ENCODE results near the gene AGAP1. TPM values are rescaled to one million over a fixed set of nuclear protein-coding genes. Genes with fewer than 3 reads are reported as not detected.

Gene AGAP1
- total RNA-seq, 1 donor from 2014 or later = 44.7 TPM

DNA sequence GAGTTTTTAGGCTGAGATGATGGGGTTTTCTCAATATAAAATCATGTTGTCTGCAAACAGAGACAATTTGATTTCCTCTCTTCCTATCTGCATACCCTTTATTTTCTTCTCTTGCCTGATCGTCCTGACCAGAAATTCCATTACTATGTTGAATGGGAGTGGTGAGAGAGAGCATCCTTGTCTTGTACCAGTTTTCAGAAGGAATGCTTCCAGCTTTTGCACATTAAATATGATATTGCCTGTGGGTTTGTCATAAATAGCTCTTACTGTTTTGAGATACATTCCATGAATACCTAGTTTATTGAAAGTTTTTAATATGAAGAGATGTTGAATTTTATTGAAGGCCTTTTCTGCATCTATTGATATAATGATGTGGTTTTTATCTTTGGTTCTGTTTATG lies 492.5 kb downstream of the AGAP1 start:
- DNase-seq (ENCODE audit: low spot score) = no peak

DNA sequence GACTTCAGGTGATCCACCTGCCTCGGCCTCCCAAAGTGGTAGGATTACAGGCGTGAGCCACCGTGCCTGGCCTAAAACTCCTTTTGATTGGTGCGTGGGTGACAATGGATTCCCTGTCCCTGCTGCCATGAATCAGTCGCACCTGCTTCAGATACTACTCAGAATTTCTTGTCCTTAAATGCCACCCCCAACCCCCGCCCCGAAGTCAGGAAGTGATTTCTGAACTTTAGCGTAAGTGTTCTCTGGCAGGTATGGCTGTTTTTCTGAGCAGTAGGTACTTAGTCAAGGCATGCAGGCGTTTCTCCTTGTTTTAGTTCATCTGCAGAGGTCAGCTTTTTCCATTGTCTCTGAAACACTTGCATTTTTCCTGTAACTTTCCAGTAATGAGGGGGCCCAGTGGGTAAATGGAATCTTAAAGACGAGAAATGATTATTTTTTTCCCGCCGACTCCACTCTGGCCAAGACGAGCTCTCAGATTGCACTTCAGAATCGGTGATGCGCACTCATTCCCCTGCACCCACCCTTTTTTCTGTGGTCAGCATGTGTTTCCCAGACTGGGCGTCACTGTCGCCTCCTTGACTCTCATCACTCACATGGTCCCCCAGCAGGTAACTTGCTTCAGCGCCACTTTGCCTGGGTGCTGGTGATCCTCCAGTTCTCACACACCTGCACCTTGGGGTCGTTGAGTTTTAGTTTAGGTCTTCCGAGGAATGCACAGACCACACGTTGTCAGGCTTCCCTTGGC lies 494.6 kb downstream of the AGAP1 start:
- DNase-seq (ENCODE audit: low spot score) = no peak

DNA sequence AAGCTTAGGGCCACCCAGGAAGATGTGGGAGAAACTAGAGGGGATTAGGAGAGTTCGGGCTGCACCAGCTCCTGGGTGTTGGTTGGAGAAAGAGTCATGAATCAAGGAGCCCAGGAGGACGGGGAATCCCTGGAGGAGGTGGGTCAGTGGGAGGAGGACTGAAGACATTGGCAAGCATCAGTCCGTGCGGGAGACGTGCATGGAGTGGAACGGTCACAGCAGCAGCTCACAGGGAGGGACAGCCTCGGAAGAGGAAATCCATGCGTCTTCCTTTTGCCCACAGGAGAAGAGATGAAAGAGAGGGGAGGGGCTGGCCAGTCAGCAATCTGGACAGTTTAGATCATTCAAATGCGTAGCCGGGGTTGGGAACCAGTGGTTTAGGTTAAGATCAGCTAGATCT lies 495.7 kb downstream of the AGAP1 start:
- DNase-seq (ENCODE audit: low spot score) = no peak

DNA sequence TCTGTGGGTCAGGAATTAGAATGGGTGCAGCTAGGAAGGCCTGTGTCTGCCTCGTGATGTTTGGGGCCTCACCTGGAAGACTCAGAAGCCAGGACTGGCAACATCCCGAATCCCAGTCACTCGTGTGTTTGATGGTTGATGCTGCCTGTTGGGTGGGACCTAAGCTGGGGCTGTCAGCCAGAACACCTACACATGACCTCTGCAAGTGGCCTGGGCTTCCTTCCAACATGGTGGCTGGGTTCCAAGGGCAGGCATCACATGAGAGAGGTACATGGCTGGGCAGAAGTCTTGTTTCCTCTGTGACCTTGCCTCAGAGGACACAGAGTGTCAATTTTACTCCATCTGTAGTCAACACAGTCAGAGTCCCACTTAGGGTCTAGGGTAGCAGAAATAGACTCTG lies 496.5 kb downstream of the AGAP1 start:
- DNase-seq (ENCODE audit: low spot score) = no peak

DNA sequence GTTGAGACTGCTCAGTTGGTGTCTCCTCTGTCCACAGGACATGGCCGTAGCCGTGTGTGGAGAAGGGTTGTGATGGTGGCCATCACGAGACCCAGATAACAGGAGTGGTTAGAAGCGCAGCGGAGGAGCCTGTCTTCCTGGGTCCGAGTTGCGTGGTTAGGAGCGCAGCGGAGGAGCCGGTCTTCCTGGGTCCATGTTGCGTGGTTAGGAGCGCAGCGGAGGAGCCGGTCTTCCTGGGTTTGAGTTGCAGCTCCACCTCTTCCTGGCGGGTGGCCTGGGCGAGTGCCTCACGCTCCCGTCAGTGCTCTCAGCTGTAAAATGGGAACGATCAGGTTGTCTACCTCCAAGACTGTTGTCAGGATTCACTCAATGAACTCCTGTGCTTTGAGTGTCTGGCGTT lies 498.2 kb downstream of the AGAP1 start:
- no peak for DNase-seq (ENCODE audit: low spot score)

DNA sequence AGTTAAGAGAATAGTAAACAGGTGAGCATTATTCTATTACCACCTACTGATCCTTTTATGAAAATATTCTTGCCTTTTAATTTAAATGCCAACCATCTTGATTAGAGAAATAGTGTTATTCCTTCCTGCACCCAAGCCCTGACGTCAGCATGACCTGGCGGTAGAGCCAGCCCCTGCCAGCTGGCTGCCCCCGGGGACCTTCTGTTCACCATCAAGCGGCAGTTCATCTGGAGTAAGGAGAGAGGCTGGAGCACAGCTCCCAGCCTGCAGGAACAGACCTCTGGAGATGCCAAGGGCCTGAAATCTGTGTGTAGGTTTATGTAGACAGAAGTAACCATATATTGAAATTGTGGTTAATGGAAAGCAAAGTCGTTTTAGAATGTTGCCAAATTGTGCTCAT lies 502.6 kb downstream of the AGAP1 start:
- no peak for DNase-seq (ENCODE audit: low spot score)

DNA sequence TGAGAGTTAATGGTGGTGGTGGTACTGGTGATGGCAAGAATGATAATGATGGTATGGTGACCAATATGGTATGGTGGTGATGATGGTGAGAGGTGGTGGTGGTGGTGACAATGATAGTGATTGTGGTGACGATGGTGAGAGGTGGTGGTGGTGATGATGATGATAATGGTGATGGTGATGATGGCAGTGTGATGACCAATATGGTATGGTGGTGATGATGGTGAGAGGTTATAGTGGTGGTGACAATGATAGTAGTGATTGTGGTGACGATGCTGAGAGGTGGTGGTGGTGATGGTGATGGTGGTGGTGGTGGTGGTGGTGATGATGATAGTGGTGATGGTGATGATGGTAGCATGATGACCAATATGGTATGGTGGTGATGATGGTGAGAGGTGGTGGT lies 505.2 kb downstream of the AGAP1 start:
- DNase-seq (ENCODE audit: low spot score) = no peak

DNA sequence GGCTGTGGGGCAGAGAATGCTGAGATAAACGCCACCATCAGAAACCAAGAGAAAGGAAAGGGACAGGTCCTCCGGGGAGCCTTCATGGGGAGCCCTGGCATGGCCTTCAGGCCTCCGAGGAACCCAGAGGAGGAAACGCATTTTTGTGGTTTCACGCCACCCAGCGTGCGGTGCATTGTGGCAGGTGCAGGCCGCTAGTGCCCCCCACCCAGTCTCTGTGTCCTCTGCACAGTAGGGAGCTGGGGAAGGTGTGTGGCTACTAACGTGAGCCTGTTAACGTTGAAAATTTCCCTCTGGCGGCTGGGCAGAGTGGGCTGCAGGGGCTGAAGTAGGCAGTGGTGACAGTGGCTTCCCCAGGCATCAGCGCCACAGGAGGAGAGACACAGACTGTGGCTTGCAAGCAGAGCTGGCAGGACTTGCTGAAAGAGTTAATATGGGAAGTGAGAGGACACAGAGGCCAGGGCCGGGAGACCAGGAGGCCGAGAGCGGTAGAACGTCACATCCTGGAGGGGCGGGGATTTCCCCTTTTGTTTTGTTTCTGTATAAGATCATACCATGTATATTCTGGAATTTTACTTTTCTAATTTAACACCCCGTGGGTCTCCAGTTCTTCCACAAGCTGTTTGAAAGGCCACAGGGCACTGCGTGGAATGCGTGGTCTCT lies 507.5 kb downstream of the AGAP1 start:
- no peak for DNase-seq (ENCODE audit: low spot score)

DNA sequence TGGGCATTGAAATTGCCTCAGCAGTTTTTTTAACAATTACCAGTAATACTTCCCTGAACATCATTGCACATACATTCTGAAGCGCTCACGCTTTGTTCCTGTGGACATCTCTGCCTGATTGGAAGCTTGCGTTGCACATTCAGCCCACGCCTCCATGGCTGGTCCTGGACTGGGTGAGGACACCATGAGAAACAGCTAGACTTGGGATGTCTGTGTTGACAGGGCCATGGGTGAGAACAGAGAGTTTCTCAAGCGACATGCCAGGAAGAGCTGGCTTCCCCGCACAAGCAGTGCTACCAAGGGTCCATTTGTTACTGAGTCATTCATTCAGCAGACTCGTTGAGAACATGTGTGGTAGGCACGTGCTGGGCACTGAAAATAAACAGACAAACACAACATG lies 508.0 kb downstream of the AGAP1 start:
- DNase-seq (ENCODE audit: low spot score) = no peak

DNA sequence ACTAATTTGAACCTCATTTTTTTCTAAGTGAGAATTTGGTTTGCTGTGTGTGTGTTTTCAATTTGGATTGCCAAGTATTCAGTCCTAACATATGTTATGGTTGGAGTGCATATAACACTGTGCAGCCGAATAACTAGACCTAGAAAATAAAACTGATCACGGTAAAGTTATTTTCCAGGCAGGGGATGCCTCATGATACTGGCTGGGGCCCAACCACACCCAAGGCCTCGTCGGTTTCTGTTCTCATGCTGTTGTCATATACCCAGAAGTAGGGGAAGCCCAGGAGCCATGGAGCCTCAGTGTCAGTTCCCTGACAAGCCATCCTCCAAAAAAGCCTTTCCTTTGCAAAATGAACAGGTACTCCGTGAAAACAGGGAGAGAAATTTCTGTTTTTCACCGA lies 514.2 kb downstream of the AGAP1 start:
- no peak for DNase-seq (ENCODE audit: low spot score)

DNA sequence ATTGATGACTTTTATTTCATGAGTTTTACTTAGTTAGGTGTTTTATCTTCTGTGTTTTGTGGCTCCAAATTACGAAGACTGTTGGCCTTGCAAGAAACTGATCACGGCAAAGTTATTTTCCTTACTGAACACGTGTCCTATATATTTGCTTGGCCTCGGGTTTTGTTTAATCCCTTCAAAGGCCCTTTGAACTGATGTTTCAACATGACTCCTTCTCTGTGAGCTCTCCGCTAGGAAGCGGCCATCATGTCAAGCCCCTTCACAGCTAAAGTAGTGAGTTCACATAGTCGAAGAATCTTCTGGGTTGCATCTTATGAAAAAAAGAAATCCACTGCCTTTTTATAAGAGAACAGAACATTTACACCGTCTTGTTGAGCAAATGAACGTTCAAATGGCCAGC lies 515.0 kb downstream of the AGAP1 start:
- no peak for DNase-seq (ENCODE audit: low spot score)

DNA sequence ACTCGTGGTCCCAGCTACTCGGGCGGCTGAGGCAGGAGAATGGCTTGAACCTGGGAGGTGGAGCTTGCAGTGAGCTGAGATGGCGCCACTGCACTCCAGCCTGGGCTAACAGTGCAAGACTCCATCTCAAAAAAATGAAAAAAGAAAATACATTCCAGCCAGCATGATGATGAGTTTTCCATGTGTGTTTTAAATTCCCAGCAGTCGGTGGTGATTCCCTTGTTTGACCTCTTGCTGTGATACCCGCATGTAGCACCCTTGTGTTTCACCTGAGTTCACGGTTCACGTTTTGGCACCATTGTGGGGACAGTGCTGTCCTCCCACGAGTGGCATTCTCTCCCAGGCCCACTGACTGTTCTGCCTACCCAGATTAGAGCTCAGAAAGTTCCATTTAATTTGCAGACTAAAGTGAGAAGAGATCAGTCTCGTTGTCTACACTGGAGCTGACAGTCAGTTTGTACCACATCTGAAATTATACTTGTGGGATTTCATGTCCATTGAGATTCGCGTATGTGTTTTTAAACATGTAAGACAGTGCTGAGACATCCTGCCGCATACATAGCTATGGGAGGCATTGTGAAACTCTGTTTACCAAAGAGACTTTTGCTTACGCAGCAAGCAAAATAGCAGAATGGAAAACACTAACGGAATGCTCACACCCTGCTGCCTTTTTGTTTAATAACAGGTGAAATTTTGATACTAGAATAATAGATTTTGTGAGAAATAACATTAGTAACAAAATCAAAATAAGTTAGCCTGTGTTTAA lies 517.3 kb downstream of the AGAP1 start:
- DNase-seq (ENCODE audit: low spot score) = no peak

DNA sequence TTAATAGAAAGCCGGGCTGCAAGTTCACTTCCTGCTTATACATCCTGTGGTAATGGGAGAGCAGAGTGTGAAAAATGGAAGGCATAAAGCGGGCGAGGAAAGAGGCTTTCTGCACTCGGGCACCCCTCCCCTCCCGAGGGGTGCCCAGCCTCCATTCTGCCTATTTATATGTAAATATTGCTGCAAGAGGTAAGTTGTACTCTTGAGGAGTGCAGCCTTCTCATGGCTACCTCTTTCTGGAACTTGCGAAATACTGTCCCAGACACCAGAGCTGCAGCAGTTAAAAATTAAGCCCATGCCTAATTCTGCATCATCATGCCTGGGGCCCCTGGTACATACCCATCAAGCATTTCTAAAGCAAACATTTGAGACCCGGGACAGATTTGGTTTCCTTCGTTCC lies 518.3 kb downstream of the AGAP1 start:
- no peak for DNase-seq (ENCODE audit: low spot score)

DNA sequence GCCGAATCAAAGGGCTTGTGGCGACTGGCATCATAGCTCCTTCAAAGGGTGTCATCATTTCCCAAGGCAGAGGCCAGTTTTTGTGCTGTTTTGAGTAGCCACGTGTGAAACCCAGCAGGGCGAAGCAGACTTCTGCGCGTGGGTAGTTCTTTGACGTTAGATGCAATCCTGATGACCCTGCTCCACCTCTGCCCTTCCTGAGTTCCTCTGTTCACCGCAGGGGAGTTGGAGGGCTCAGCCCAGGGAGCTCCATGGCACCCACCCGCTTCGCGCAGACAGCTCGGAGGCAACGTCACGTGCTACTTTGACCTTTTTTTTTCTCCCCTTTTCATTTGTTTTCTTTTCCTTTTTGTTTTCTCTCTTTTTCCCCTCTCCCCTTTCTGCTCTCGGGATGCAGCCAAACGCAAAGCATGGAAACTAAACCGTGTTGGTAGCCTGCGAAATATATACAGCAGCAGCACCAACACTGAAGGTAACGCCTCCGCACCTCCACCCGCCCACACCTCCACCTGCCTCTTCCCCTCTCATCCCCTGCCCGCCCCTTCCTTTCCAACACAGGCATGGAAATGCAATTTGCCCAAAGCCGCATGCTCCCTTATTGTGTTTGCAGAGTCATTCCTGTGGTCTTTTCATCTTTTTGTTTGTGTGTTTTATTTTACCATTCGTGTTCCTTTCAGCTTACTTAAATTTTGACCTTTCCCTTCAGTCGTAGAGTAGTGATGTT lies 520.7 kb downstream of the AGAP1 start:
- no peak for DNase-seq (ENCODE audit: low spot score)

DNA sequence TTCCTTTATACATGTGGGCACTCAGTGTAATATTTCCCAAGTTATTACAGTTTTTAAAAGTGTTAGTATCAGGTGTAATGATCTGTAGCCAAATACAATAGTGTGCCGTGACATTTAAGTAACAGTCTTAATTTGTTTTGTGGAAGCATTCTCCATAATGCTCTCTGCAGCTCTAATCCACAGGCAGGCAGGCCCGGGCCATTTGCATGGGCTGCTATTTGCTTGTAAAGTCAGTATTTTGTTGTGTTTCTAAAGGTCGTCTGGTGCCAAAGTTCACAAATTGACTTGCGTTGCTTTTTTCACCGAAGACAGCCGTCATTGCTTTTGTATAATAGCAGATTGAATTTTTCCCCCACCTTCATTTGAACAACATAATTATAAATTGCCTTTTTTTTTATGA lies 521.3 kb downstream of the AGAP1 start:
- DNase-seq (ENCODE audit: low spot score) = no peak

DNA sequence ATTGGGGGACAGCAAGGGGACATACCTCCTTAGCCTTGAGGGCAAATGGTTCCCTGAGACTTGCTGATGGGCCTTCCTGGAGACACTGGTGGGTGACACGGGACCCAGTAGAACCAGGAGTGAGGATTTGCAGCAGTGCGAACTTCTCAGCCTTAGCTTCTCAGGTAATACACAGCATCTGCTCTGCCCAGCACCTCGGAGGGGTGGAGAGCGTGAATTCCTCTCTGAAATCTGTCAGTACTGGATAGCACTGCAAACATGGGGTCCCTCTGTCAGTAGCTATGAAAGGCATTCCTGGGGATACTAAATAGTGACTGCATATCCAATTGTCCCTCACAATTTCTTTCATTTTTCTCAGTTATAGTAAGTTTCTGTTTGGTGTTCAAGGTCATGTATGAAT lies 522.7 kb downstream of the AGAP1 start:
- no peak for DNase-seq (ENCODE audit: low spot score)

DNA sequence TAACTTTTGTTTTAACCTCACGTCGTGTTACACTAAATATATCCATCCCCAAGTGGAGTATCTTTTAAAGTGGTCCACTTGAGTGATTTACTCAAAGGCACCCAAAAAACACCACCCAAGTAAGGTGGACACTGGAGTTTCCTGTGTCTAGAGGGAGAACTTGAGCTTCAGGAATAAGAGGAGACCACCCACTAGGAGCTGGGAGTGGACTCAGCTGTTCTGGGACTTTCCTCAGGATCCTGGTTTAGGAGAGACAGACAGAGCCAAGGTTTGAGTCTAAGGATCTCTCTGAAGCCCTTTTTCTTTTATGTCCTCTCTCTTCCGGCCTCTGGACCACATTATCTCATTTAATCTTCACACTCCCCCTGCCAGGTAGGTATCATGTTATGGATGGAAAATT lies 523.6 kb downstream of the AGAP1 start:
- DNase-seq (ENCODE audit: low spot score) = no peak

DNA sequence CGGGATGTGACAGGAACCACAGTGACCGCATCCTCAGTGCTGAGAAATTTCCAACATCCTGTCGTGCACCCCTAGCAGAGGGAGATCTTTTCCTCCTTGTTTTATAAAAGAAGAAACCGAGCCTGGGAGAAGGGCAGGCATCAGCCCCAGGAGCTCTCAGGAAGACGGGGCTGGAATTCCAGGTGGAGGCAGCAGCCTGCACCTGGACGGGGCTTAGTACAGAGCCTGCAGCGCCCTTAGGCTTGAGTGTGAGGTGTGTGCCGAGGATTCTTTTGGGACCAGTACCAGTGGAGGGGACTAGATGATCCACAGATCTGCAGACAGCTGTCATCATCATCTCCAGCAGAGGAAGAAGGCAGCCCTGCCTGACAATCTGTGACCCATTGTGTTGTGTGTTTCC lies 525.6 kb downstream of the AGAP1 start:
- DNase-seq (ENCODE audit: low spot score) = no peak

DNA sequence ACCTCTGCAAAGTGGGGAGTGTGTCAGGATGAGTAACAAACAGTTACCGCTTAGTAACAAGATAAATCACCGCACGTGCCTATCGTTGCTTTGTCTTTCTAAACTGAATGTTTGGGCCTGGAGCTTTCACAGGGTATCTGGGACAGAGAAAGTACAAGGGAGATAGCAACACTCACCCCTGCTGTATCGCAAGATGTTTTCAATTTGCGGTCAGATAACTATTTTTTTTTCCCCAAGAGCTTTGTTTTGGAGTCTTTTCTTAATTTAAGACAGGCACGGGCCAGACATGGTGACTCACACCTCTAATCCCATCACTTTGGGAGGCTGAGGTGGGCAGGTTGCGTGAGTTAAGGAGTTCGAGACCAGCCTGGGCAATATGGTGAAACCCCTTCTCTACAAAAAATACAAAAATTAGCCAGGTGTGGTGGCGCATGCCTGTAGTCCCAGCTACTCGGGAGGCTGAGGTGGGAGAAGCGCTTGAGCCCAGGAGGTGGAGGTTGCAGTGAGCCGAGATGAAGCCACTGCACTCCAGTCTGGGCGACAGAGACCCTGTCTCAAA lies 527.7 kb downstream of the AGAP1 start:
- no peak for DNase-seq (ENCODE audit: low spot score)

DNA sequence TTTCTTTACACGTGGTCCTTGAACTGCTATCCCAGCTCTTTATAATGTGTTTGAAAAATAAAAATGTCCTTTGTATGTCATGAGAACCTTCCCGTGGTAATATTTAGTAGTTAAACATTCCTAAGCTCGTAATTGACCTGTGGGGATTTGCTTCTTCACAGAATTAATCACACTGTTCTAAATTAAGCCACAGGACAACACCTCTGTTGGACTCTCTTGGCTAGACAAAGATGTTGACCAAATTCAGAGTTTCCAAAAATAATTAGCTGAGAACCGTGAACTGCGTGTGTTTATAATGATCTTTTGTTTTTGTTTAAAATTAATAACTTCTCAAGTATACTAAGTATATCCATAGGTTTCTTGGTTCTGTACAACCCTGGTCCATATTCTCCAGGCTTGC lies 528.3 kb downstream of the AGAP1 start:
- DNase-seq (ENCODE audit: low spot score) = no peak

DNA sequence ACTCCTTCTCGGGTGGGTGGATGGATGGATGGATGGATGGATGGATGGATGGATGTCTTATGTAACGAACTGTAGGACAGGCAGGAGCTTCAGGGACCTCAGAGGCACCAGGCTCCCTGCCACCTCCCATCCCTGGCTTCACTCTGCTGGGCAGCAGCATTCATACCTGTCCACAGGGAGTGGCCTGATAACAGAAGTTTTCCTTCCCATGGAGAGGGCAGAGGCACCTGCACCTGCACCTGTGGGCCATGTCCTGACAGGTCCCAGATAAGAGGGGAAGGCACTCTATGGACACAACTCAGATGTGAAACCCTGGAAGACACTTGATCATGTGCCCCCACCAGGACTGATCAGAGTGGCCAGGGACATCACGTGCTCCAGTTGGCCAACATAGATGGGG lies 532.0 kb downstream of the AGAP1 start:
- DNase-seq (ENCODE audit: low spot score) = no peak

DNA sequence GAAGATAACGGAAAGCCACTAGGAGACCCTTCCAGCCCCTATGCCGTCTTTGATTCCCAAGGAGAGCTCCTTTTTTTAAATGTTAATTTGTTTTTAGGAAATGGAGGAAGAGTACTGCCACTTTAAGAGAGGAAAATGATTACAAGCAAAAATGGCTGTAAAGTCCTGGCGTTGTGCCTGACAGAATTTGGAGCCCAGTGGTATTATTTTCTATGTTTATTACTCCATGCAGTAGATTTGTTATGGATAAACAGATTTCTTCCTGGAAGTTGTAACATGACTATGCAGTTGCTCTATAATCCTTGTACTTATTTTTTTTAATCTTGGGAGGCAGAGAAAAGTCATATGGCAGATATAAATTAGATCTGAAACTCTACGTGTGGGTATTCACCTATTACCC lies 533.0 kb downstream of the AGAP1 start:
- DNase-seq (ENCODE audit: low spot score) = no peak

Data from mucosa of gallbladder (tissue), 1 donor.